ENCODE measurements around the gene CCL26.

- TF ChIP-seq, protein P1, sequence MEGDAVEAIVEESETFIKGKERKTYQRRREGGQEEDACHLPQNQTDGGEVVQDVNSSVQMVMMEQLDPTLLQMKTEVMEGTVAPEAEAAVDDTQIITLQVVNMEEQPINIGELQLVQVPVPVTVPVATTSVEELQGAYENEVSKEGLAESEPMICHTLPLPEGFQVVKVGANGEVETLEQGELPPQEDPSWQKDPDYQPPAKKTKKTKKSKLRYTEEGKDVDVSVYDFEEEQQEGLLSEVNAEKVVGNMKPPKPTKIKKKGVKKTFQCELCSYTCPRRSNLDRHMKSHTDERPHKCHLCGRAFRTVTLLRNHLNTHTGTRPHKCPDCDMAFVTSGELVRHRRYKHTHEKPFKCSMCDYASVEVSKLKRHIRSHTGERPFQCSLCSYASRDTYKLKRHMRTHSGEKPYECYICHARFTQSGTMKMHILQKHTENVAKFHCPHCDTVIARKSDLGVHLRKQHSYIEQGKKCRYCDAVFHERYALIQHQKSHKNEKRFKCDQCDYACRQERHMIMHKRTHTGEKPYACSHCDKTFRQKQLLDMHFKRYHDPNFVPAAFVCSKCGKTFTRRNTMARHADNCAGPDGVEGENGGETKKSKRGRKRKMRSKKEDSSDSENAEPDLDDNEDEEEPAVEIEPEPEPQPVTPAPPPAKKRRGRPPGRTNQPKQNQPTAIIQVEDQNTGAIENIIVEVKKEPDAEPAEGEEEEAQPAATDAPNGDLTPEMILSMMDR (conservative IDR thresholded peaks at IDR 0.05; ENCODE audit: low read depth in 2 of 2), result no peak
- TF ChIP-seq POLR2AphosphoS5 (IDR thresholded peaks at IDR 0.05; ENCODE audit: low read depth) (no peak), EZH2 (IDR thresholded peaks at IDR 0.05; ENCODE audit: low read depth, unreplicated experiment) (no peak), STAT1 (IDR thresholded peaks at IDR 0.05; ENCODE audit: unreplicated experiment) (no peak)
These were observed 34.0 kb downstream of the CCL26 start for GRCh38 chr7:75737856-75738603.

All from GM23338 (cell line).